Measurements from ENCODE around the gene DNAJC13.

GRCh38 chr3:132555306-132556035, 138.2 kb downstream of the DNAJC13 start:
- TF ChIP-seq CTCF (IDR thresholded peaks at IDR 0.05; ENCODE audit: low read depth, low read length, poor library complexity, severe bottlenecking) (no peak), EZH2phosphoT487 (IDR thresholded peaks at IDR 0.05; ENCODE audit: borderline replicate concordance, low read length) (no peak)
